ENCODE results near the gene ZP4.

ZP4 gene

GRCh38 chr1:237890822-237891221 lies at the start of gene ZP4:
ZP4 (minus strand) TSS chr1:237890922; CDS start chr1:237890635, 287 bp downstream.
- no peak for TF ChIP-seq CTCF (IDR thresholded peaks at IDR 0.05; ENCODE audit: low read depth, low read length, missing control alignments)
- H3K36me3 ChIP-seq (replicated peaks) = no peaks in the 10 kb centered on the region
- H3K27ac ChIP-seq = no peak within 1 kb of the TSS
- no peaks in the 10 kb centered on the region for H3K27me3 ChIP-seq (replicated peaks)
- in situ Hi-C loops (cut with HindIII; ENCODE audit: low pct_ligation_motif_present, low sequenced_read_pairs) = no loop called here
- no peak within 1 kb of the TSS for H3K4me3 ChIP-seq (ENCODE audit: low read depth, low read length)
- no peak for DNase-seq

- no peak for DNase-seq
- no peaks in the 10 kb centered on the region for H3K36me3 ChIP-seq (replicated peaks)
- no peaks in the 10 kb centered on the region for H3K27me3 ChIP-seq (replicated peaks)
- in situ Hi-C loops (cut with HindIII; ENCODE audit: low pct_ligation_motif_present, low sequenced_read_pairs) = no loop called here
- TF ChIP-seq CTCF (IDR thresholded peaks at IDR 0.05; ENCODE audit: low read depth, low read length, missing control alignments) = no peak
- H3K27ac ChIP-seq = no peak overlapping the region
- no peak overlapping the region for H3K4me3 ChIP-seq (ENCODE audit: low read depth, low read length)
Measured at GRCh38 chr1:237938553-237938952, 47.8 kb upstream of the ZP4 start.

GRCh38 chr1:237938068-237938467 lies 47.3 kb upstream of the ZP4 start:
- Histone ChIP-seq H3K27ac (no peak overlapping the region), H3K27me3 (replicated peaks) (no peaks in the 10 kb centered on the region), H3K4me3 (ENCODE audit: low read depth, low read length) (no peak overlapping the region), H3K36me3 (replicated peaks) (no peaks in the 10 kb centered on the region)
- in situ Hi-C loops (cut with HindIII; ENCODE audit: low pct_ligation_motif_present, low sequenced_read_pairs) = no loop called here
- TF ChIP-seq CTCF (IDR thresholded peaks at IDR 0.05; ENCODE audit: low read depth, low read length, missing control alignments) = no peak
- no peak for DNase-seq

- no peak for DNase-seq
- Histone ChIP-seq H3K36me3 (replicated peaks) (no peaks in the 10 kb centered on the region), H3K4me3 (ENCODE audit: low read depth, low read length) (no peak overlapping the region), H3K27me3 (replicated peaks) (no peaks in the 10 kb centered on the region), H3K27ac (no peak overlapping the region)
- no peak for TF ChIP-seq CTCF (IDR thresholded peaks at IDR 0.05; ENCODE audit: low read depth, low read length, missing control alignments)
- in situ Hi-C loops (cut with HindIII; ENCODE audit: low pct_ligation_motif_present, low sequenced_read_pairs) = no loop called here
Measured at GRCh38 chr1:237932816-237933215, 42.1 kb upstream of the ZP4 start.

GRCh38 chr1:237931581-237931980 lies 40.9 kb upstream of the ZP4 start:
- no peak for DNase-seq
- in situ Hi-C loops (cut with HindIII; ENCODE audit: low pct_ligation_motif_present, low sequenced_read_pairs) = no loop called here
- H3K27ac ChIP-seq = no peak overlapping the region
- no peaks in the 10 kb centered on the region for H3K36me3 ChIP-seq (replicated peaks)
- no peaks in the 10 kb centered on the region for H3K27me3 ChIP-seq (replicated peaks)
- TF ChIP-seq CTCF (IDR thresholded peaks at IDR 0.05; ENCODE audit: low read depth, low read length, missing control alignments) = no peak
- no peak overlapping the region for H3K4me3 ChIP-seq (ENCODE audit: low read depth, low read length)

- TF ChIP-seq CTCF (IDR thresholded peaks at IDR 0.05; ENCODE audit: low read depth, low read length, missing control alignments) = no peak
- Histone ChIP-seq H3K4me3 (ENCODE audit: low read depth, low read length) (no peak overlapping the region), H3K36me3 (replicated peaks) (no peaks in the 10 kb centered on the region), H3K27me3 (replicated peaks) (no peaks in the 10 kb centered on the region), H3K27ac (no peak overlapping the region)
- in situ Hi-C loops (cut with HindIII; ENCODE audit: low pct_ligation_motif_present, low sequenced_read_pairs) = no loop called here
- no peak for DNase-seq
Measured at GRCh38 chr1:237927198-237927597, 36.5 kb upstream of the ZP4 start.
